ENCODE measurements around the gene ELL.

ELL gene

DNA sequence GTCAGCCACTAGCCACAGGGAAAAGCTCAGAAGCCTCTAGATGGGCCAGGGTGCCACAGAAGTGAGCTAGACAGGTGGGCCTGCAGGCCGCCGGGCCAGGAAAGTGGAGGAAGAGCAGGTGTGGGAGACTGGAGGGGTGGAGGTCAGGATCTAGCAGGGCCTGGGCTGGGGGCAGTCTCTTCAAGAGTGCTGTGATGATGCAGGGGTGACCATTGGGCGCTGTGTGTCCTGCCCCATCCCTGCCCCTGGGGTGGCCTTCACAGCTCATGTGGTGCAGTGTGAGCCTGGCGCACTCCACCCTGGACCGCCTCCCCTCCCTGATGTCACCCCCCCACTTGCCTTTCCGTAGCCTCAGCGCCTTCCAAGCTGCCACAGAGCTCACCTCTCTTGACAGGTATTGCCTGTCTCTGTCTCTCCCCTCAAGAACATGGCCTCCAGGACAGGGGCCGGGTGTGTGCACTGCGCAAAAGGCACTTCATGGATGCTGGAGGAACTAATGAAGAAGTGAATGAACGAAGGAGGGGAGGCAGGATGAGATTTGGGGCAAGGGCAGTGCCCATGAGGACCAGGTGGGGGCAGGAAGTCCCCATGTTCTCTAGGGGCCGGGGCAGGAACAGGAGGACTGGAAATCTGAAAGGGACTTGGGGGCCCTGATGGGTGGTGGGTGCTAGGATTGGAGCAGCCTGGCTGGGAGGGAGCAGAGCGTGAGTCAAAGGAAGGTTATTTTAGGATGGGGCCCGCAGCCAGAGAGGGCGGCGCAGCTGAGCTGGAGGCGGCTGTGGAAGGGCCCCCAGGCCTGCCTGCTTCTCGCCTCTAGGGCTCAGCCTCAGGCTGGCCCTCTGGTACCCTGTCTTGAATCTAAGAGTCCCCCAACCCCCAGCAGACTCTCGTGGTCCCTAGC lies 96.1 kb downstream of the ELL start:
- H4K8ac ChIP-seq (ENCODE audit: low read length): no peak overlapping the region
- no peaks in the 10 kb centered on the region for H3K9me3 ChIP-seq (ENCODE audit: control insufficient read depth, low read length)
- H2BK12ac ChIP-seq (ENCODE audit: low read length in 2 of 2): peak overlapping the region in 1 of 2 experiments; percentile 7
- no peak overlapping the region for H3K23ac ChIP-seq (ENCODE audit: low read length in 2 of 2)
- H3K14ac ChIP-seq (ENCODE audit: low read length in 2 of 2): peak overlapping the region in 1 of 2 experiments; percentile 62
- no peaks in the 10 kb centered on the region for H3K27me3 ChIP-seq (ENCODE audit: control insufficient read depth in 1 of 2, insufficient read depth in 1 of 2, low read length in 2 of 2)
- peak overlapping the region; percentile 31 for H4K91ac ChIP-seq (ENCODE audit: low read length)
- peak overlapping the region in 1 of 2 experiments; percentile 5 for H3K4ac ChIP-seq (ENCODE audit: low read depth in 1 of 2, low read length in 2 of 2)
- H2AK5ac ChIP-seq (ENCODE audit: low read length, severe bottlenecking): no peak overlapping the region
- no peak overlapping the region for H2AFZ ChIP-seq (ENCODE audit: low read depth, low read length)
- H2BK15ac ChIP-seq (ENCODE audit: low read depth, poor library complexity, severe bottlenecking): no peak overlapping the region
- H3K79me1 ChIP-seq (replicated peaks; ENCODE audit: low read length, poor library complexity, severe bottlenecking): peaks cover 11% of the 10 kb centered on the region
- H3K4me1 ChIP-seq (ENCODE audit: control insufficient read depth, insufficient read depth, low read depth, low read length): peaks cover 75% of the 10 kb centered on the region
- no peak overlapping the region for H3K4me2 ChIP-seq (ENCODE audit: low read length, poor library complexity, severe bottlenecking)
- 74% methylated on average over 17 of the region's 18 CpGs for WGBS
- no peak overlapping the region for H2BK5ac ChIP-seq (ENCODE audit: low read depth, low read length, poor library complexity, severe bottlenecking)
- peak; percentile 63 for DNase-seq
- H3K27ac ChIP-seq (ENCODE audit: low read length, poor library complexity, severe bottlenecking): no peak overlapping the region
- no peak overlapping the region for H2BK120ac ChIP-seq (ENCODE audit: low read depth, low read length)
- peak overlapping the region in 1 of 2 experiments; percentile 54 for H3K4me3 ChIP-seq (ENCODE audit: insufficient read depth in 1 of 2, low read depth in 1 of 2, low read length in 2 of 2)
- peaks cover under 1 to 41% of the 10 kb centered on the region in 2 experiments for H3K36me3 ChIP-seq (ENCODE audit: control insufficient read depth in 1 of 2, insufficient read depth in 2 of 2, low read depth in 1 of 2, low read length in 2 of 2)
- H3K18ac ChIP-seq (ENCODE audit: low read depth in 1 of 2, low read length in 2 of 2): peak overlapping the region in 1 of 2 experiments; percentile 35
- peak overlapping the region; percentile 77 for H3K9ac ChIP-seq (ENCODE audit: low read length)

DNA sequence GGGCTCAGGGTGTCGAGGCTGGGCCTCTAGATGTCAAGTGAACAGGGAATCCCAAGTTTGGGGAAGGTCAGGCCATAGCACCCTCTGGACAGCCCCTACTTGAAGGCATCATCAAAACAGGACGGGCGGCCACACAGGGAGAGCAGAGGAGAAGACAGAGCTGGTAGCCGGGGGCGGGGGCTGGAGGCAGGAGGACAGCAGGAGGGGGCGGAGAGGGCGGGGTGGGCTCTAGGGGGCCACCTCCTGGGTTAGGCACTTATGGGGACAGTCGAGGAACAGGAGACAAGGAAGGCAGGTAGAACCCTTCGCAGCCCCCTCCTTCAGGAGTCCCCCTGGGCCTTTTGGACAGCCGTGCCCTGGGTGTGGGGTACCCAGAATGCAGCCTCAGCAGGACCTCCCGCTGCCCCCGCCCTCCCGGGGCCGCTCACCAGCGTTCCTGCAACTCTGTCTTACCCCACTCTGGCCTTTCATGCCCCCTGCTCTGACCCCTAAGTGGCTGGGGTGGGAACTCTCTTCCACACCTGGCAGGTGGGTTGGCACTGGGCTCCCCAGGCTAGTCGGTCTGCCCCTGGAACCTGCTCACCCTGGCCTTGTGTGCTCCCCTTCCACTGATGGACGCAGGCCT lies 96.9 kb downstream of the ELL start:
- Histone ChIP-seq H2BK5ac (ENCODE audit: low read depth, low read length, poor library complexity, severe bottlenecking) (no peak overlapping the region), H2BK12ac (ENCODE audit: low read length in 2 of 2) (peak overlapping the region in 1 of 2 experiments; percentile 6), H3K27me3 (ENCODE audit: control insufficient read depth in 1 of 2, insufficient read depth in 1 of 2, low read length in 2 of 2) (no peaks in the 10 kb centered on the region), H2AFZ (ENCODE audit: low read depth, low read length) (no peak overlapping the region), H3K18ac (ENCODE audit: low read depth in 1 of 2, low read length in 2 of 2) (no peak overlapping the region), H3K9me3 (ENCODE audit: control insufficient read depth, low read length) (no peaks in the 10 kb centered on the region), H3K23ac (ENCODE audit: low read length in 2 of 2) (no peak overlapping the region), H2AK5ac (ENCODE audit: low read length, severe bottlenecking) (no peak overlapping the region), H3K9ac (ENCODE audit: low read length) (peak overlapping the region; percentile 77), H3K27ac (ENCODE audit: low read length, poor library complexity, severe bottlenecking) (no peak overlapping the region), H4K8ac (ENCODE audit: low read length) (no peak overlapping the region), H3K4me1 (ENCODE audit: control insufficient read depth, insufficient read depth, low read depth, low read length) (peaks cover 74% of the 10 kb centered on the region), H3K4me3 (ENCODE audit: insufficient read depth in 1 of 2, low read depth in 1 of 2, low read length in 2 of 2) (no peak overlapping the region), H3K4me2 (ENCODE audit: low read length, poor library complexity, severe bottlenecking) (no peak overlapping the region), H3K14ac (ENCODE audit: low read length in 2 of 2) (no peak overlapping the region), H3K36me3 (ENCODE audit: control insufficient read depth in 1 of 2, insufficient read depth in 2 of 2, low read depth in 1 of 2, low read length in 2 of 2) (peaks cover 0 to 36% of the 10 kb centered on the region in 2 experiments), H4K91ac (ENCODE audit: low read length) (no peak overlapping the region), H2BK120ac (ENCODE audit: low read depth, low read length) (no peak overlapping the region), H3K4ac (ENCODE audit: low read depth in 1 of 2, low read length in 2 of 2) (no peak overlapping the region), H3K79me1 (replicated peaks; ENCODE audit: low read length, poor library complexity, severe bottlenecking) (peaks cover 5% of the 10 kb centered on the region), H2BK15ac (ENCODE audit: low read depth, poor library complexity, severe bottlenecking) (no peak overlapping the region)
- DNase-seq: no peak
- 92% methylated on average over 16 of the region's 17 CpGs for WGBS

DNA sequence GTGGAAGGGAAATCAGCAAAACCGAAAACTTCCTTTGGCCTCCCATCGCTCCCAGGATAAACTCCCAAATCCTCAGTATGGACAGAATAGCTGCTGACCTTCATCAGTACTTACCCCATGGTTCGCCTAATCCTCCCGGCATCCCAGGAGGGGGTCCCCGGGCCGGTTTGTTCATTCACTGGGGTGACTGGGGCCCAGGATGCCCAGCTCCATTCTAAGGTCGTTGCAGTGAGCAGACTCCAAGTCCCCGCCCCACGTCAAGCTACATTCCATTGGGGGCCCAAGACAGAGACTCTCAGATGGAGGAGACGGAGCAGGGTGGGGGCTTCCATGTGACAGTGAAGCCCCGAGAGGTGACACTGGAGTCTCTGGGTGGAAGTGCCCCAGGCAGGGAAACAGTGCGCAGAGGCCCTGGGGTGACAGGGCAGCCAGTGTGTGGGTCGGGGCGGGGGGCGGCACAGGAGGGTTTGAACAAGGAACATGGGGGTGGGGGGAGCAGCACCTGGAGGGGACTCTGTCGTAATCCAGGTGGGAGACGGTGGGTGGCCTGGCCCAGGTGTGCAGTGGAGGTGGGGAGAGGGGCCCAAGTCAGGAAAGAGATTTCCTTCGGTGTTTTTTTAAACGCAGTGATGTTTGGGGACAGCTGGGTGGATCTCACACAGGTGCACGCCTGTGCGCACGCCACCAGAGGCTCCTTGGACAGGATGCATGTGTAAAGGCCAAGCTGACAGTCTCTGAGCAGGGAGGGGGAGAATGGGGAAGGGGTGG lies 97.6 kb downstream of the ELL start:
- DNase-seq: no peak
- Histone ChIP-seq H3K18ac (ENCODE audit: low read depth in 1 of 2, low read length in 2 of 2) (no peak overlapping the region), H2BK120ac (ENCODE audit: low read depth, low read length) (no peak overlapping the region), H2AK5ac (ENCODE audit: low read length, severe bottlenecking) (no peak overlapping the region), H2BK15ac (ENCODE audit: low read depth, poor library complexity, severe bottlenecking) (no peak overlapping the region), H2AFZ (ENCODE audit: low read depth, low read length) (no peak overlapping the region), H3K27ac (ENCODE audit: low read length, poor library complexity, severe bottlenecking) (no peak overlapping the region), H3K23ac (ENCODE audit: low read length in 2 of 2) (no peak overlapping the region), H3K27me3 (ENCODE audit: control insufficient read depth in 1 of 2, insufficient read depth in 1 of 2, low read length in 2 of 2) (no peaks in the 10 kb centered on the region), H3K79me1 (replicated peaks; ENCODE audit: low read length, poor library complexity, severe bottlenecking) (peaks cover 2% of the 10 kb centered on the region), H4K8ac (ENCODE audit: low read length) (no peak overlapping the region), H3K4ac (ENCODE audit: low read depth in 1 of 2, low read length in 2 of 2) (no peak overlapping the region), H3K4me1 (ENCODE audit: control insufficient read depth, insufficient read depth, low read depth, low read length) (peaks cover 70% of the 10 kb centered on the region), H3K4me2 (ENCODE audit: low read length, poor library complexity, severe bottlenecking) (no peak overlapping the region), H2BK12ac (ENCODE audit: low read length in 2 of 2) (no peak overlapping the region), H4K91ac (ENCODE audit: low read length) (no peak overlapping the region), H2BK5ac (ENCODE audit: low read depth, low read length, poor library complexity, severe bottlenecking) (no peak overlapping the region), H3K36me3 (ENCODE audit: control insufficient read depth in 1 of 2, insufficient read depth in 2 of 2, low read depth in 1 of 2, low read length in 2 of 2) (peaks cover 0 to 36% of the 10 kb centered on the region in 2 experiments), H3K14ac (ENCODE audit: low read length in 2 of 2) (no peak overlapping the region), H3K4me3 (ENCODE audit: insufficient read depth in 1 of 2, low read depth in 1 of 2, low read length in 2 of 2) (no peak overlapping the region), H3K9me3 (ENCODE audit: control insufficient read depth, low read length) (no peaks in the 10 kb centered on the region), H3K9ac (ENCODE audit: low read length) (no peak overlapping the region)
- WGBS: 87% methylated on average over 22 of the region's 22 CpGs
